Neural cell (in vitro differentiated cells): ENCODE data around the gene MOCS1.

Source experiments
- CTCF ChIP-seq: fragments of 450-650 bp; IDR thresholded peaks from 2 replicates; pipeline ENCODE4 v1.5.1; 2014; ENCODE audit warnings: antibody characterized with exemption, mild to moderate bottlenecking, moderate library complexity; ENCODE audit not compliant: poor library complexity, severe bottlenecking
- EZH2 ChIP-seq: fragments of 200-600, 300-800 bp; shearing (Covaris generic), sonication (generic); IDR thresholded peaks from 2 replicates; pipeline ENCODE4 v1.6.1; 2014; ENCODE audit warnings: antibody characterized with exemption, low read length, borderline replicate concordance, mild to moderate bottlenecking; ENCODE audit not compliant: insufficient read depth, poor library complexity, severe bottlenecking
- MXI1 ChIP-seq: fragments of 450-650 bp; conservative IDR thresholded peaks from 2 replicates; pipeline ENCODE4 v1.6.1; 2014; ENCODE audit warnings: antibody characterized with exemption, mild to moderate bottlenecking; ENCODE audit not compliant: poor library complexity, severe bottlenecking
- POLR2AphosphoS5 ChIP-seq: IDR thresholded peaks from 2 replicates; pipeline ENCODE4 v1.6.1; 2012
- RAD21 ChIP-seq: fragments of 450-650 bp; conservative IDR thresholded peaks from 2 replicates; pipeline ENCODE4 v1.6.1; 2014; ENCODE audit warnings: antibody characterized with exemption, mild to moderate bottlenecking, moderate library complexity
- REST ChIP-seq: IDR thresholded peaks from 2 replicates; pipeline ENCODE4 v1.6.1; 2012; ENCODE audit warnings: borderline replicate concordance
- SMC3 ChIP-seq: fragments of 450-650 bp; conservative IDR thresholded peaks from 2 replicates; pipeline ENCODE4 v1.6.1; 2014; ENCODE audit warnings: antibody characterized with exemption, mild to moderate bottlenecking, moderate library complexity; ENCODE audit not compliant: poor library complexity
- TAF1 ChIP-seq: IDR thresholded peaks from 2 replicates; pipeline ENCODE4 v1.6.1; 2012; ENCODE audit warnings: low read depth

GRCh38 chr6:39933669-39934130 is 562 bp downstream of the MOCS1 start:
- no peak for TF ChIP-seq CTCF
- no peak for TF ChIP-seq REST
- no peak for TF ChIP-seq EZH2
- TF ChIP-seq TAF1: no peak
- no peak for TF ChIP-seq MXI1
- TF ChIP-seq POLR2AphosphoS5: peak; percentile 9
- no peak for TF ChIP-seq RAD21
- TF ChIP-seq SMC3: no peak
